CD14-positive monocyte (primary cell): Measurements from ENCODE around the gene USP24. TPM values are rescaled to one million over a fixed set of nuclear protein-coding genes. Genes with fewer than 3 reads are reported as not detected.

Source experiments
- DNase-seq, 3 donors: peaks; one replicate each; pipeline ENCODE4 v3.0.0-alpha.2; 2011 to 2022
- H2AFZ ChIP-seq: 2 replicates; pipeline ENCODE4 v1.6.0; 2012; ENCODE audit warnings: mild to moderate bottlenecking, low read depth, low read length, inconsistent platforms; ENCODE audit not compliant: insufficient read depth, poor library complexity, severe bottlenecking
- H3K27ac ChIP-seq, 2 donors: 1 replicate in 1 of 2; 2 replicates in 1 of 2; pipeline ENCODE4 v1.5.1; 2012 to 2013; ENCODE audit warnings: low read length in 2 of 2, control low read depth in 1 of 2, inconsistent platforms in 1 of 2, low read depth in 1 of 2, mild to moderate bottlenecking in 1 of 2
- H3K27me3 ChIP-seq, 2 donors: one replicate each; pipeline versions ENCODE4 v1.6.0 to v1.6.1; 2011 to 2013; ENCODE audit warnings: low read length in 2 of 2; ENCODE audit not compliant: control insufficient read depth in 2 of 2, insufficient read depth in 2 of 2
- H3K36me3 ChIP-seq, 2 donors: replicated peaks in 1 of 2; 1 replicate in 1 of 2; 2 replicates in 1 of 2; pipeline versions ENCODE4 v1.5.1 to v1.6.1; 2012 to 2013; ENCODE audit warnings: low read length in 2 of 2, control low read depth in 1 of 2, inconsistent platforms in 1 of 2, mild to moderate bottlenecking in 1 of 2; ENCODE audit not compliant: insufficient read depth in 2 of 2, control insufficient read depth in 1 of 2
- H3K4me1 ChIP-seq, 2 donors: 1 replicate in 1 of 2; 2 replicates in 1 of 2; pipeline versions ENCODE4 v1.5.1 to v1.6.1; 2012 to 2013; ENCODE audit warnings: low read length in 2 of 2, control low read depth in 1 of 2, inconsistent platforms in 1 of 2, mild to moderate bottlenecking in 1 of 2, moderate library complexity in 1 of 2; ENCODE audit not compliant: insufficient read depth in 2 of 2, control insufficient read depth in 1 of 2
- H3K4me2 ChIP-seq: replicated peaks from 2 replicates; pipeline ENCODE3; 2012; ENCODE audit warnings: low read length, moderate library complexity, mild to moderate bottlenecking; ENCODE audit not compliant: poor library complexity, severe bottlenecking; ENCODE audit errors: extremely low read depth
- H3K4me3 ChIP-seq, 3 experiments: fragments of 200-600 bp in 1 of 3; sonication (generic) in 1 of 3; replicated peaks in 1 of 3; 1 replicate in 2 of 3; 2 replicates in 1 of 3; pipeline ENCODE4 v1.5.1; 2011 to 2013; ENCODE audit warnings: low read length in 3 of 3, mild to moderate bottlenecking in 3 of 3, control low read depth in 2 of 3, low read depth in 2 of 3, inconsistent platforms in 1 of 3, moderate library complexity in 1 of 3
- H3K79me2 ChIP-seq: 2 replicates; pipeline ENCODE4 v1.6.0; 2012; ENCODE audit warnings: mild to moderate bottlenecking, control low read depth, inconsistent platforms, low read length, moderate library complexity; ENCODE audit not compliant: insufficient read depth
- H3K9ac ChIP-seq: 2 replicates; pipeline ENCODE4 v1.6.0; 2017; ENCODE audit warnings: low read length, mild to moderate bottlenecking; ENCODE audit not compliant: insufficient read depth, poor library complexity, severe bottlenecking
- H3K9me3 ChIP-seq, 2 donors: replicated peaks in 1 of 2; 1 replicate in 1 of 2; 2 replicates in 1 of 2; pipeline versions ENCODE4 v1.5.1 to v1.6.1; 2012 to 2013; ENCODE audit warnings: low read length in 2 of 2, control low read depth in 1 of 2; ENCODE audit not compliant: control insufficient read depth in 1 of 2, insufficient read depth in 1 of 2
- H4K20me1 ChIP-seq: 2 replicates; pipeline ENCODE4 v1.6.0; 2012; ENCODE audit warnings: mild to moderate bottlenecking, low read length, control low read depth, moderate library complexity; ENCODE audit not compliant: insufficient read depth
- H3K27ac Mint-ChIP-seq, 7 donors: one replicate each; pipeline ENCODE4 v1.8.0; 2020; ENCODE audit warnings: mild to moderate bottlenecking in 7 of 7, mixed read lengths in 7 of 7, moderate library complexity in 6 of 7, inconsistent platforms in 2 of 7
- H3K27me3 Mint-ChIP-seq, 3 donors: one replicate each; pipeline ENCODE4 v1.8.0; 2021 to 2022; ENCODE audit warnings: low read depth in 3 of 3, mild to moderate bottlenecking in 3 of 3, mixed read lengths in 3 of 3, moderate library complexity in 3 of 3, inconsistent platforms in 1 of 3
- H3K36me3 Mint-ChIP-seq, 2 donors: one replicate each; pipeline ENCODE4 v1.8.0; 2020; ENCODE audit warnings: mixed read lengths in 2 of 2, inconsistent platforms in 1 of 2, mild to moderate bottlenecking in 1 of 2
- H3K4me1 Mint-ChIP-seq: one replicate; pipeline ENCODE4 v1.8.0; 2020; ENCODE audit warnings: mild to moderate bottlenecking, mixed read lengths
- H3K4me3 Mint-ChIP-seq, 2 donors: one replicate each; pipeline ENCODE4 v1.8.0; 2020; ENCODE audit warnings: mild to moderate bottlenecking in 2 of 2, mixed read lengths in 2 of 2, moderate library complexity in 1 of 2
- H3K9me3 Mint-ChIP-seq, 7 donors: one replicate each; pipeline ENCODE4 v1.8.0; 2020 to 2022; ENCODE audit warnings: mixed read lengths in 7 of 7, mild to moderate bottlenecking in 6 of 7, moderate library complexity in 6 of 7, inconsistent platforms in 2 of 7
- CTCF ChIP-seq: fragments of 200-600 bp; IDR thresholded peaks from one replicate; pipeline ENCODE4 v1.8.0; 2022; ENCODE audit warnings: antibody characterized with exemption, mild to moderate bottlenecking
- whole genome bisulfite sequencing: methylation state at CpG from one replicate; pipeline ENCODE4 v1.1.5; 2013; ENCODE audit warnings: missing lambda C conversion rate; ENCODE audit not compliant: insufficient coverage; 5-methylcytosine and 5-hydroxymethylcytosine counted together
- intact Hi-C, 2 donors: fragments of 100-400 bp; cut with micrococcal nuclease; formaldehyde crosslinking; loops; one replicate each; pipeline versions ENCODE4 v1.15.0 to v1.15.1; 2023
- polyA plus RNA-seq, 3 donors: library from polyadenylated mRNA; depleted of rRNA in 1 of 3; unstranded in 2 of 3; stranded (reverse) in 1 of 3; fragments of 300-500 nt in 2 of 3; fragments of >200 nt in 1 of 3; fragmentation: Illumina TruSeq in 2 of 3; gene quantifications; 1 replicate in 2 of 3; 2 replicates in 1 of 3; pipeline ENCODE4 v1.2.3, GENCODE V29; 2012 to 2021

The USP24 gene
- polyA plus RNA-seq, 3 donors = 1.1 to 14.2 (median 2.1) TPM

DNA sequence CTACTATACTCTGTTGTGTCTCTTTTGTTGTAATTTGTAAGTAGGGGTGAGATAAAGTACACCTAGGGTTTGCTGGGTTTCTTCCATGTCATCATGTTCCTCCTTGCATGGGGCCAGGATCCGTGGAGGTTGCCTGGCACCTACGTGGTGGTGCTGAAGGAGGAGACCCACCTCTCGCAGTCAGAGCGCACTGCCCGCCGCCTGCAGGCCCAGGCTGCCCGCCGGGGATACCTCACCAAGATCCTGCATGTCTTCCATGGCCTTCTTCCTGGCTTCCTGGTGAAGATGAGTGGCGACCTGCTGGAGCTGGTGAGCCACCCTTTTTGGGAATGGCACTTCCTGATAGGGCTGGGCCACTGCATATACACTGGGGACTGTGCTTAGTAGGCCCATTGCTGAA, 171.4 kb downstream of the USP24 start:
- Mint-ChIP-seq H3K4me3 (no peak overlapping the region), H3K27ac (no peak overlapping the region), H3K4me1 (peaks cover 13% of the 10 kb centered on the region), H3K9me3 (peaks cover 0 to 9% (median 2%) of the 10 kb centered on the region in 7 donors), H3K27me3 (peaks cover 40 to 56% (median 41%) of the 10 kb centered on the region in 3 donors), H3K36me3 (no peaks in the 10 kb centered on the region)
- DNase-seq = no peak
- Histone ChIP-seq H3K27ac (no peak overlapping the region), H3K4me2 (no peak overlapping the region), H3K9me3 (peaks cover 0 to 11% of the 10 kb centered on the region in 2 donors), H3K36me3 (no peaks in the 10 kb centered on the region), H4K20me1 (no peaks in the 10 kb centered on the region), H3K4me3 (no peak overlapping the region), H3K9ac (no peak overlapping the region), H3K27me3 (peaks cover 19 to 30% of the 10 kb centered on the region in 2 donors), H3K4me1 (peaks cover 0 to 9% of the 10 kb centered on the region in 2 donors), H3K79me2 (no peaks in the 10 kb centered on the region), H2AFZ (no peak overlapping the region)
- TF ChIP-seq CTCF = no peak
- 98% methylated on average over 9 of the region's 9 CpGs for WGBS
- intact Hi-C loops = no loop called here

- Histone ChIP-seq H3K79me2 (no peaks in the 10 kb centered on the region), H2AFZ (no peak overlapping the region), H3K27me3 (peaks cover 26 to 37% of the 10 kb centered on the region in 2 donors), H4K20me1 (no peaks in the 10 kb centered on the region), H3K9ac (no peak overlapping the region), H3K36me3 (no peaks in the 10 kb centered on the region), H3K9me3 (peaks cover 0 to 11% of the 10 kb centered on the region in 2 donors), H3K4me1 (peaks cover 0 to 9% of the 10 kb centered on the region in 2 donors), H3K4me3 (no peak overlapping the region), H3K4me2 (no peak overlapping the region), H3K27ac (no peak overlapping the region)
- peaks cover 47 to 63% (median 48%) of the 10 kb centered on the region in 3 donors for H3K27me3 Mint-ChIP-seq
- no peak for TF ChIP-seq CTCF
- no peak overlapping the region for H3K4me3 Mint-ChIP-seq
- DNase-seq = no peak
- peaks cover 0 to 10% (median 2%) of the 10 kb centered on the region in 7 donors for H3K9me3 Mint-ChIP-seq
- no peaks in the 10 kb centered on the region for H3K36me3 Mint-ChIP-seq
- no peak overlapping the region for H3K27ac Mint-ChIP-seq
- WGBS = 89% methylated on average over 1 of the region's 2 CpGs
- H3K4me1 Mint-ChIP-seq = peaks cover 14% of the 10 kb centered on the region
- intact Hi-C loops = no loop called here
Observed at GRCh38 chr1:55043011-55043410, 172.2 kb downstream of the USP24 start.
